Stimulated activated CD8-positive, alpha-beta memory T cell treated with anti-CD3 and anti-CD28 coated beads, Interleukin-7, amount 100 ng/mL, for 4 hours (primary cell): ENCODE measurements around the gene LKAAEAR1.

Experiments
- DNase-seq, 2 donors: peaks; one replicate each; pipeline ENCODE4 v3.0.0-alpha.2; 2020; ENCODE audit warnings: low read depth in 2 of 2

LKAAEAR1 gene

GRCh38 chr20:64051561-64052325 lies 32.5 kb downstream of the LKAAEAR1 start:
- DNase-seq: no peak

DNA sequence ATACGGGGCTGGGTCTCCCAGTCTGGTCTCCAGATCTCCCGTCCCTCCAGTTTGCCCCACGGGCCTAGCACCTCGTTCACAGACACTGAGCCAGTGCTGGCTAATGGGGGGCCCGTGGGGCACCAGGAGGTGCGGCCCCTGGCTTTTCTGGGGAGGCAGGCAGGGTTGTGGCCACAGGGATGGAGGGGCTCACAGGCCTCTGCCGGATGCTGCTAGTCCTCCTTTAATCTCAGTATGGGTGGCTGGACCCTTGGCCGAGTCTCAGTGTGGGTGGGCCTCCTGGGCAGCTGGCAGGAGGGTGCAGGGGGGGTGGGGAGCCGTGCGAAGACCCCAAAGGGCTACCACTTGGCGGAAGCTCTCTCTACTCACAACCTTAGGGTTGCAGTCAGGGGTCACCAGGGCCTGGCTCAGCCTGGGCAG lies 33.2 kb downstream of the LKAAEAR1 start:
- DNase-seq: no peak

GRCh38 chr20:64050261-64051032 lies 33.8 kb downstream of the LKAAEAR1 start:
- DNase-seq: no peak

GRCh38 chr20:64049878-64050260 lies 34.3 kb downstream of the LKAAEAR1 start:
- DNase-seq: no peak

DNA sequence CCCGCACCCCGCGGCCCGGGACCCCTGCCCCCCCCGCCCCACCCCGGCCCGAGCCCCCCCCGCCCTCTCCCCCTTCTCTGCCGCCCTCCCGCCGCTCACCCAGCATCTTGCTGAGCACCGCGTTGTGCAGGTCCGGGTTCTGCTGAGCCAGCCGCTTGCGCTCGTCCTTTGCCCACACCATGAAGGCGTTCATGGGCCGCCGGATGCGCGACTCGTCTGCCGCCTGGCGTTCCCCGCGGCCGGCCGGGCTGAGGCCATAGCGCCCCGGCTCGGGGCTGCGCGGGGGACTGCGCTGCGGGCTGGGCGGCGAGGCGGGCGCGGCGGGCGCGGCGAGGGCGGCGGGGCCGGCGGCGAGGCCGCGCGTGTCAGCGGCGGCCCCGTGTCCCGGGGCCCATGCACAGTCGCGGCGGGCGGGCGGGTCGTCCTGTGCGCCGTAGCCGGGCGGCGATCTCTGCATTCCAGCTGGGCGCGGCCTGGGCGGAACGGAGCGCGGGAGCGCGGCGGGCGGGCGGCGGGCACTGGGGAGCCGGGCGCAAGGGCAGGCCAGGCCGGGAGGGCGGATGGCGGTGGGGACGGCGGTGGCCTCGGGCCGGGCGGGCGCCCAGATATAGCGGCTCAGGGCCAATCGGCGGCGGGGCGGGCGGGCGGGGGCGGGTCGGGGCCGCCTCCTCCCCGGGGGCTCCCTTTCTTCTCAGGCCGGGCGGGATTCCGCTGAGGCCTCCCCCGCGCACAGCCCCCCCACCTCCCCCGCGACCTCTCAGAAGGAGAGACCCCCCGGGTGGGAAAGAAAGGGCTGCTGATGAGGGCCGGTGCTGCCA lies 34.9 kb downstream of the LKAAEAR1 start, which contains the start of gene SOX18:
Gene SOX18, minus strand, starts transcription at position 580 of the 818 bp plus-strand sequence. Its CDS starts 123 bp downstream, at position 457.
- no peak for DNase-seq

DNA sequence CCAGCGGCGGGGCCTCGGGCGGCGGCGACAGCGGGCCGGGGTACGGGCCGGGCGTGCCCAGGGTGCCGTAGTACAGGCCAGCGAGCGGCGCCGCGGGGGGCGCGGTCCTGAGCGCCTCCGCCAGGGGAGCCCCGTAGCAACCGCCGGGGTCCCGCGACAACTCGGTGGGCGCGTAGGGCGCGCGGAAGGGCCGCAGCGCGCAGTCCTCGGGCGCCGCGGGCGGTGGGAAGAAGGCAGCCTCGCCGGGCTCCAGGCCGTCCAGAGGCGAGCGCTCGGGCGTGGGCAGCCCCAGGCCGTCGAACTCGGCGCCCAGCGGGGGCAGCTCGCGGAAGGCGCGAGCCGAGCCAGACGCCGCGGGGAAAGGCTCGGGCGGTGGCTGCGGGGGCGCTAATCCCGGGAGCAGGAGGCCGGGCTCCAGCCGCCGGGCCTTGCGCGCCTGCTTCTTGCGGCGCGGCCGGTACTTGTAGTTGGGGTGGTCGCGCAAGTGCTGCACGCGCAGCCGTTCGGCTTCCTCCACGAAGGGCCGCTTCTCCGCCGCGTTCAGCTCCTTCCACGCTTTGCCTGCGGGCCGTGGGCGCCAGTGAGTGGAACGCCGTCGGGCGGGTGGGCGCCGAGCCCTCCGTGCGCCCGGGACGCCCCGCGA lies 35.7 kb downstream of the LKAAEAR1 start:
- no peak for DNase-seq

GRCh38 chr20:64047968-64048401 lies 36.2 kb downstream of the LKAAEAR1 start:
- no peak for DNase-seq

DNA sequence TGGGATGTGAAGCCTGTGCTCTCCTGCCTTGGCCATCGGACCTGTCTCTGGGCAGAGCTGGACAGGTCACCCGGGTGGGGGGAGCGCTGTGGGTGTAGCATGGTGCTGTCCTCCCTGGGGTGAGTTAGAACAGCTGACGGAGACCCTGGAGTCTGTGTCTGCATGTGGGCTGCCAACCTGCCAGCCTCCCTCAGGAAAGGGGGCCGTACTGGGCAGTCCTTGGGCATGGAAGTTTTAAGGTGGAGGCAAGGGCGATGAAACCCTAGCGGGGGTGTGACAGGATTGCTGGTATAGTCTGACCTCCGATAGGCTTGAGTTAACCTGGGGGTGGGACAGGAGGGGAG lies 37.2 kb downstream of the LKAAEAR1 start:
- no peak for DNase-seq

- DNase-seq: no peak
Observed at GRCh38 chr20:64045346-64046011, 38.7 kb downstream of the LKAAEAR1 start.

- DNase-seq: no peak
Observed at GRCh38 chr20:64044484-64045247, 39.5 kb downstream of the LKAAEAR1 start.

DNA sequence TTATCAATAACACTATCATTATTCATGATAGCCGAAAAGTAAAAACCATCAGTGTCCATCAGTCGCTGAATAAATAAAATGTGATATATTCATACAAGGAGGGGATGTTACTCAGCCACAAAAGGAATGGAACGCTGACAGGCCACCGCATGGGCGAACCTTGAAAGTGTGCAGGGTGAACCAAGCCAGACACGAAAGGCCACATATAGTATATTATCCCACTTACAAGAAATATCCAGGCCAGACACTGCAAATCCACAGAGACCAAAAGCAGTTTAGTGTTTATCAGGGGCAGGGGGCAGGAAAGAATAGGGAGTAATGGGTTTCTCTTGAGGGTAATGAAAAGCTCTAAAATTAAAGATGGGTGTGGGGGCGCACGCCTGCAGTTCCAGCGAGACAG lies 40.4 kb downstream of the LKAAEAR1 start:
- DNase-seq: no peak

DNA sequence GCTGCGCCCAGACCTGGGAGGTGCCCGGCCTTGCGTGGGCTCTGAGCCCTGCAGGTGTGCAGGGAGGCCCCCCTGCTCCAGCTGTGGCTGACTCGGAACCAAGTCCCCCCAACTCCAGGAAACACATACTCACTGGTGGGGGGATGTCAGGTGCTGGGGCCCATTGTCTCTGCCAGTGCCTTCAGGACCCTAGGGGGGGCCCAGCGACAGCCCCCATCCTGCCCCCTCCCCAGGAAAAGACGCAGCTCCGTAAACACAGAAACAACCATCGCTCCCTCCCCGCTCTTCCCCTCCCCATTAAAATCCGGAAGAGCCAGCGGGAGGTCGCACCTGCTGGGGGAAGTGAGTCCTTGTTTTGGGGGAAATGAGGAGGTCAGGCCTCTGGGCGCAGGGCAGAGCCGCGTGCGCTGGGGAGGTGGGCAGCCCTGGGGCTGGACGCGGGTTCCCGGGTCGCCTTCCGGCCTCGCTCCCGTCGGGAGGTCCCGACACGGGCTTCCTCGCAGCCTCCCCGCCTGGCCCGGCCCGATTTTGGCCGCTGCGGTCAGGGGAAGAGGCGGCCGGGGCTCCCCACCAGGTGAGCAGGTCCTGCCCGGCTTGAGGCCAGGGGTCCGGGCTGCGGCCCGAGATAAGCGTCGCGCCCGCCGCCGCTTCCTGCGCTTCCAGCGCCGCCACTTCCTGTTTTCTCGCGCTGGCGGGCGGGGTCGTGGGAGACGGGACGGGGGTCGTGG lies 42.0 kb downstream of the LKAAEAR1 start:
- DNase-seq: no peak

DNA sequence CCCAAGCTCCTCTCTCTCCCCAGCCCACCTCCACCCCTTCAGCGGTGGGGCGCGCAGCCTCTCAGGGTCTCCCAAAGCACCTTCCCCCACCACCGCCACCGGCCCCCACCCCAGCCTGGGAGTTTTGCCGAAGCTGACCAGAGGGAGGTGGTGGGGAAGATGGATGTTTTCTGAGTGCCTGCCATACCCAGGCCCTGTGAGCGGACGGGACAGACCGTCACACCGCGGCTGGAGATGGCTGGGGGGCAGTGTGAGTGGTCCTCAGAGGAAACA lies 42.5 kb downstream of the LKAAEAR1 start:
- no peak for DNase-seq

- DNase-seq: no peak
Observed at GRCh38 chr20:64041040-64041780, 43.0 kb downstream of the LKAAEAR1 start.

- no peak for DNase-seq
Observed at GRCh38 chr20:64040231-64041039, 43.8 kb downstream of the LKAAEAR1 start.

DNA sequence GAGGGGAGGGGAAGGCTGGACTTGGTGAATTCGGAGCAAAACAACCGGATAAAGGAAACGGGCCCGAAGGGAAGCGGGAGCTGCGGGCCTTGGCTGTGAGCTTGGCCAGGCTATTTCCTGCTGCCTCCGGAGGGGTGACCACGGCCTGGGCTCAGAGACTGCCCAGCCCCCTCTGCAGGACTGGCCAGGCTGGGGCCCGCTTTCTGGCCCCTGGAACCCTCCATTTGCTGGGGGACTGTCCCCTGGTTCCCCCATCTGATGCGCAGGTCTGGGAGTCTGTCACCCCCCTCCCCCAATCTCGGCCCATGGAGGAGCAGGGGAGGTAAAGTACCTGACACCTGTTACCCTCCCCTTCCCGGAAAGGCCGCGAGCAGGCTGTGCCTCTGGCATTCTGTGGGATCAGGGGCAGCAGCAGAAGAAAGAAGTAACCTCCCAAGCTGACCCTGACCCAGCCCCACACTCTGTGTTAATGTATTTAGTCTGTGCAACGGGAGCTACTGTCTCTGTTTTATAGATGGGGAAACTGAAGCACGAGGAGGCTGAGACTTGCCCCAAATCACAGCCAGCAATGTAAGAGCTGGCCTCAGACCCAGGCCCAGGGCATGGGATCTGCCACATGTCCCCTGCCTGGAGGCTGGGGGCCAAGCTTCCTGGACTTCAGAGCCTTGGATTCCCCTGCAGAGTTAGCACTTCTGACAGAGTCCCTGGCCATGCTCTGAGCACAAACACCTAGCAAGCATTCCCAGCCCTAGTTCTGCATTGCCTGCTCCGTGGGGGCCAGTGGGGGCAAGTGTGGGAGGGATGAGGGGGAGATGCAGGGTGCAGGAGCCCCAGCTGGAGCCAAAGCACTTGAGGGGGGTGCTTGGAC lies 44.7 kb downstream of the LKAAEAR1 start:
- DNase-seq: no peak

DNA sequence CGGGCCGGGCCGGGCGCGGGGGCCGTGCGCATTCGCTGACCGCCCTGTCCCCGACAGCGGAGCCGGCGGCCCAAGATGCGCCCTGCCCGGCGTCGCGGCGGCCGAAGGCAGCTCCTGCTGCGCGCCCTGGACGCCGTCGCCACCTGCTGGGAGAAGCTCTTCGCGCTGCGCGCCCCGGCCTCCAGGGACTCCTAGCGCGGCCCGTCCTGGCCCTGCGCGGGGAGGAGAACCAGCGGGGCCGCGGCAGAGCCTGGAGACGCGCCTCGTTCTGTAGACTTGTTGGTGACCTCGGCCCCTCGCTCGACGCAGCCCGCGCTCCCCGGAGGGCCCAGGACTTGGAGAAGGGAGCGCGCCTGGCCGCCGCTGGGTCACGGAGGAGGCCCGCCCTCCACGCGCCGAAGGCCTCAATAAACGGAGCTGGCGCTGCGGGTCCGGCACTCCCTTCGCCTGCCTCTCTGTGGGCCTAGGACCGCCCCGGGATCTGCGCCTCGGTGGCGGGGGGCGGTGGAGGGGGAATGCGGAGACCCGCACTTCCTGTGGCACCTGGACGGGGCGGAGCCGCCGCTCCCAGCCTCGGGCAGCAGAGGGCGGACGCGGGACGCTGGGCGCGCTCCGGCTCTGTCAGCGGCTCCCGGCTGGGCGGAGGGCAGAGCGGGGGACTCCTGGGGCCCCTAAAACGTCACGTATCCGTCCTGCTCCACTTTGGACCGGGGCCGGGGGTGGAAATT lies 45.5 kb downstream of the LKAAEAR1 start:
- peak; percentile 14 to 72 for DNase-seq
